ENCODE measurements around the gene EPB41L4B.
"Not testable (repeated sequence)": the region's sequence is repeated elsewhere in the genome, so short reads cannot be mapped to it uniquely, and the experiment has no call there.

GRCh38 chr9:109283672-109284071 lies 37.2 kb downstream of the EPB41L4B start:
- TF ChIP-seq, protein P1, sequence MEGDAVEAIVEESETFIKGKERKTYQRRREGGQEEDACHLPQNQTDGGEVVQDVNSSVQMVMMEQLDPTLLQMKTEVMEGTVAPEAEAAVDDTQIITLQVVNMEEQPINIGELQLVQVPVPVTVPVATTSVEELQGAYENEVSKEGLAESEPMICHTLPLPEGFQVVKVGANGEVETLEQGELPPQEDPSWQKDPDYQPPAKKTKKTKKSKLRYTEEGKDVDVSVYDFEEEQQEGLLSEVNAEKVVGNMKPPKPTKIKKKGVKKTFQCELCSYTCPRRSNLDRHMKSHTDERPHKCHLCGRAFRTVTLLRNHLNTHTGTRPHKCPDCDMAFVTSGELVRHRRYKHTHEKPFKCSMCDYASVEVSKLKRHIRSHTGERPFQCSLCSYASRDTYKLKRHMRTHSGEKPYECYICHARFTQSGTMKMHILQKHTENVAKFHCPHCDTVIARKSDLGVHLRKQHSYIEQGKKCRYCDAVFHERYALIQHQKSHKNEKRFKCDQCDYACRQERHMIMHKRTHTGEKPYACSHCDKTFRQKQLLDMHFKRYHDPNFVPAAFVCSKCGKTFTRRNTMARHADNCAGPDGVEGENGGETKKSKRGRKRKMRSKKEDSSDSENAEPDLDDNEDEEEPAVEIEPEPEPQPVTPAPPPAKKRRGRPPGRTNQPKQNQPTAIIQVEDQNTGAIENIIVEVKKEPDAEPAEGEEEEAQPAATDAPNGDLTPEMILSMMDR (conservative IDR thresholded peaks at IDR 0.05; ENCODE audit: low read length), result not testable (repeated sequence)
- TF ChIP-seq EZH2phosphoT487 (IDR thresholded peaks at IDR 0.05; ENCODE audit: borderline replicate concordance), result not testable (repeated sequence)
